Hepatocyte (in vitro differentiated cells): Measurements from ENCODE around the gene CDS2. TPM values are rescaled to one million over a fixed set of nuclear protein-coding genes. Genes with fewer than 3 reads are reported as not detected.

ENCODE experiments used
- DNase-seq: peaks from one replicate; pipeline ENCODE4 v3.0.0-alpha.2; 2016; ENCODE audit warnings: low spot score
- H2AFZ ChIP-seq: fragments of 200-600 bp; sonication (generic); 2 replicates; pipeline ENCODE4 v1.6.0; 2016; ENCODE audit warnings: antibody characterized with exemption, mild to moderate bottlenecking
- H3K27ac ChIP-seq: fragments of 200-600 bp; sonication (generic); 2 replicates; pipeline ENCODE4 v1.5.1; 2016; ENCODE audit warnings: mild to moderate bottlenecking
- H3K27me3 ChIP-seq: fragments of 200-600 bp; sonication (generic); 2 replicates; pipeline ENCODE4 v1.6.1; 2016
- H3K36me3 ChIP-seq: fragments of 200-600 bp; sonication (generic); replicated peaks from 2 replicates; pipeline ENCODE4 v1.5.1; 2016; ENCODE audit warnings: low read depth; ENCODE audit not compliant: insufficient read depth
- H3K4me1 ChIP-seq: fragments of 200-600 bp; sonication (generic); 2 replicates; pipeline ENCODE4 v1.5.1; 2016; ENCODE audit warnings: mild to moderate bottlenecking, moderate library complexity; ENCODE audit not compliant: insufficient read depth
- H3K4me2 ChIP-seq: fragments of 200-600 bp; sonication (generic); 2 replicates; pipeline ENCODE4 v1.6.0; 2016
- H3K4me3 ChIP-seq: fragments of 200-600 bp; sonication (generic); 2 replicates; pipeline ENCODE4 v1.5.1; 2016; ENCODE audit warnings: mild to moderate bottlenecking
- H3K79me2 ChIP-seq: fragments of 200-600 bp; sonication (generic); 2 replicates; pipeline ENCODE4 v1.6.0; 2017; ENCODE audit warnings: mild to moderate bottlenecking
- H3K9me2 ChIP-seq: fragments of 200-600 bp; sonication (generic); replicated peaks from 2 replicates; pipeline ENCODE4 v1.6.0; 2017; ENCODE audit warnings: mild to moderate bottlenecking; ENCODE audit not compliant: insufficient read depth
- H3K9me3 ChIP-seq: fragments of 200-600 bp; sonication (generic); 2 replicates; pipeline ENCODE4 v1.5.1; 2016; ENCODE audit warnings: low read depth, mild to moderate bottlenecking
- H4K20me1 ChIP-seq: fragments of 200-600 bp; sonication (generic); 2 replicates; pipeline ENCODE4 v1.6.0; 2016; ENCODE audit warnings: mild to moderate bottlenecking; ENCODE audit not compliant: insufficient read depth, poor library complexity, severe bottlenecking
- EZH2 ChIP-seq: fragments of 200-600 bp; sonication (generic); IDR thresholded peaks from 2 replicates; pipeline ENCODE4 v1.6.1; 2016; ENCODE audit warnings: antibody characterized with exemption, mild to moderate bottlenecking, borderline replicate concordance
- EZH2phosphoT487 ChIP-seq: fragments of 200-600 bp; sonication (generic); IDR thresholded peaks from one replicate; pipeline ENCODE4 v1.6.1; 2018; ENCODE audit warnings: antibody characterized with exemption, mild to moderate bottlenecking, low read depth, moderate library complexity; ENCODE audit not compliant: unreplicated experiment, severe bottlenecking
- WGBS: methylation state at CpG from one replicate; pipeline ENCODE4 v1.1.6; 2016; ENCODE audit warnings: low lambda C conversion rate; ENCODE audit errors: missing lambda C conversion rate; 5-methylcytosine and 5-hydroxymethylcytosine counted together
- polyA plus RNA-seq: library from polyadenylated mRNA; unstranded; fragments of >200 nt; fragmentation: Nextera tagmentation; extraction: Ambion mirVana; gene quantifications from 2 replicates; pipeline ENCODE4 v1.2.1, GENCODE V29; 2016
- total RNA-seq: library from RNA; depleted of rRNA; stranded (reverse); fragments of >200 nt; gene quantifications from 2 replicates; pipeline ENCODE4 v1.2.3, GENCODE V29; 2014
- TF ChIP-seq, protein P1 (sequence below): fragments of 200-600 bp; sonication (generic); IDR thresholded peaks from 2 replicates; pipeline ENCODE4 v1.5.1; 2016; ENCODE audit warnings: antibody characterized with exemption, mild to moderate bottlenecking; ENCODE audit not compliant: poor library complexity

The CDS2 gene
- total and polyA plus RNA-seq, 2 experiments from 2014 or later: 27.0 to 48.9 TPM

DNA sequence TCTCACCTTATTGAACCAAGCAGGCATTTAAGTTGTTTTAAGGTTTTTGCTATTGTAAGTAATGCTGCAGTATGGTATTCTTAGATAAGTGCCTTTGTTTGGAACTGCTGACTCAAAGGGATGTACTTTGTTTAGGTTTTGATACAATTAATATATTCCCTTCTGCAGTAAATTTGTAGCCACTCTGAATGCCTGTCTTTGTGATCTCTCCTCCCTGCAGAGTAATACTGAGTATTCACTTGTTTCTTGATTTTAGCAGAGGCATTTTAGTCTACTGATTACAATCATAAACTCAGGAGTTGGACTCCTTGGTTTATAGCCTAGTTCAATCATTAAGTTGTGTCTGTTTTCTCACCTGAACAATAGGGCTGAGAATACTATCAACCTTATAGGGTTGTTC lies 13.4 kb downstream of the CDS2 start:
- H2AFZ ChIP-seq: no peak overlapping the region
- no peaks in the 10 kb centered on the region for H3K9me3 ChIP-seq
- TF ChIP-seq, protein P1, sequence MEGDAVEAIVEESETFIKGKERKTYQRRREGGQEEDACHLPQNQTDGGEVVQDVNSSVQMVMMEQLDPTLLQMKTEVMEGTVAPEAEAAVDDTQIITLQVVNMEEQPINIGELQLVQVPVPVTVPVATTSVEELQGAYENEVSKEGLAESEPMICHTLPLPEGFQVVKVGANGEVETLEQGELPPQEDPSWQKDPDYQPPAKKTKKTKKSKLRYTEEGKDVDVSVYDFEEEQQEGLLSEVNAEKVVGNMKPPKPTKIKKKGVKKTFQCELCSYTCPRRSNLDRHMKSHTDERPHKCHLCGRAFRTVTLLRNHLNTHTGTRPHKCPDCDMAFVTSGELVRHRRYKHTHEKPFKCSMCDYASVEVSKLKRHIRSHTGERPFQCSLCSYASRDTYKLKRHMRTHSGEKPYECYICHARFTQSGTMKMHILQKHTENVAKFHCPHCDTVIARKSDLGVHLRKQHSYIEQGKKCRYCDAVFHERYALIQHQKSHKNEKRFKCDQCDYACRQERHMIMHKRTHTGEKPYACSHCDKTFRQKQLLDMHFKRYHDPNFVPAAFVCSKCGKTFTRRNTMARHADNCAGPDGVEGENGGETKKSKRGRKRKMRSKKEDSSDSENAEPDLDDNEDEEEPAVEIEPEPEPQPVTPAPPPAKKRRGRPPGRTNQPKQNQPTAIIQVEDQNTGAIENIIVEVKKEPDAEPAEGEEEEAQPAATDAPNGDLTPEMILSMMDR: no peak
- no peak for TF ChIP-seq EZH2phosphoT487
- H3K4me2 ChIP-seq: no peak overlapping the region
- peaks cover 89% of the 10 kb centered on the region for H3K79me2 ChIP-seq
- no peaks in the 10 kb centered on the region for H3K9me2 ChIP-seq
- peaks cover 11% of the 10 kb centered on the region for H4K20me1 ChIP-seq
- DNase-seq: no peak
- H3K27me3 ChIP-seq: no peaks in the 10 kb centered on the region
- H3K36me3 ChIP-seq: no peaks in the 10 kb centered on the region
- peaks cover 4% of the 10 kb centered on the region for H3K4me1 ChIP-seq
- no peak overlapping the region for H3K27ac ChIP-seq
- H3K4me3 ChIP-seq: no peak overlapping the region

DNA sequence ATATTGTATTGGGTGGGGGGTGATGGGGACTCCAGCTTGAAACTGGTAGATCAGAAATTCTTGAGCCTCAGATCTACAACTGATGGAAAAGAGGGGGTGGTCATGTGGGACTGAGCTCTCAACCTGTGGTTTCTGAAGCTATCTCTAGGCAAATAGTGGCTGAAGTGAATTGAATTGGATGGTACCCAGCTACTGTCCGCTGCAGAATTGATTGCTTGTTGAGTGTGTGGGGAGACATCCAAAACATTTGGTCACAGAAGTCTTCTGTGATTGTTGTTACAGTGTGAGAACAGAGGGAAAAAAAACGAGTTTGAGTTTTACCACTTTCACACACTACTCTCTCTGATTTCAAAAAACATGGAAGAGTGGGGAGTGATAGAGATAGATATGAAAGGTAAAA lies 14.8 kb downstream of the CDS2 start:
- H3K4me2 ChIP-seq: no peak overlapping the region
- no peak overlapping the region for H3K27ac ChIP-seq
- no peaks in the 10 kb centered on the region for H3K9me2 ChIP-seq
- DNase-seq: no peak
- H3K27me3 ChIP-seq: no peaks in the 10 kb centered on the region
- H2AFZ ChIP-seq: no peak overlapping the region
- WGBS: 88% methylated on average over 2 of the region's 2 CpGs
- H3K79me2 ChIP-seq: peaks cover 89% of the 10 kb centered on the region
- H3K4me3 ChIP-seq: no peak overlapping the region
- peaks cover 4% of the 10 kb centered on the region for H3K4me1 ChIP-seq
- no peaks in the 10 kb centered on the region for H3K36me3 ChIP-seq
- TF ChIP-seq, protein P1: no peak
- TF ChIP-seq EZH2phosphoT487 (no peak), EZH2 (no peak)
- H3K9me3 ChIP-seq: no peaks in the 10 kb centered on the region
- H4K20me1 ChIP-seq: peaks cover 11% of the 10 kb centered on the region

DNA sequence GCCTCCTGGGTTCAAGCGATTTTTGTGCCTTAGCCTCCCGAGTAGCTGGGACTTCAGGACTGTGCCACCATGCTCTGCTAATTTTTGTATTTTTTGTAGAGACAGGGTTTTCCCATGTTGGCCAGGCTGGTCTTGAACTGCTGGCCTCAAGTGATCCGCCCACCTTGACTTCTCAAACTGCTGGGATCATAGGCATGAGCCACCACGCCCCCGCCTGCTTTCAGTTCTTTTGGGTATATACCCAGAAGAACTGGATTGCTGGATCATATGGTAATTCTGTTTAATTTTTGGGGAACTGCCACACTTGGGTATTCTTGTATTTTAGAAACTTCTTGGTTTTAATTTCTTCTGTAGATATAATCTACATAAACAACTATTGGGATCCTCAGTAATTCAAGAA lies 17.0 kb downstream of the CDS2 start:
- Histone ChIP-seq H3K79me2 (peaks cover 89% of the 10 kb centered on the region), H3K36me3 (no peaks in the 10 kb centered on the region), H3K9me2 (no peaks in the 10 kb centered on the region), H3K9me3 (no peaks in the 10 kb centered on the region), H3K27ac (no peak overlapping the region), H3K4me3 (no peak overlapping the region), H3K4me1 (peaks cover 4% of the 10 kb centered on the region), H3K27me3 (no peaks in the 10 kb centered on the region), H3K4me2 (no peak overlapping the region), H2AFZ (no peak overlapping the region), H4K20me1 (peaks cover 7% of the 10 kb centered on the region)
- 98% methylated on average over 5 of the region's 5 CpGs for WGBS
- TF ChIP-seq EZH2phosphoT487 (no peak), EZH2 (no peak)
- TF ChIP-seq, protein P1: no peak
- no peak for DNase-seq
